NOMO-1 (cell line): ENCODE measurements around the gene UVSSA.
"Not testable (repeated sequence)": the region's sequence is repeated elsewhere in the genome, so short reads cannot be mapped to it uniquely, and the experiment has no call there.

Experiments
- DNase-seq, 2 experiments: peaks; one replicate each; lab custom pipeline; 2025; ENCODE audit not compliant: unreplicated experiment in 2 of 2; lab: John Stamatoyannopoulos, UW

UVSSA gene

GRCh38 chr4:1316537-1317168, 30.4 kb upstream of the UVSSA start:
- DNase-seq = no peak

GRCh38 chr4:1317177-1318045, 29.6 kb upstream of the UVSSA start:
- DNase-seq = no peak

DNA sequence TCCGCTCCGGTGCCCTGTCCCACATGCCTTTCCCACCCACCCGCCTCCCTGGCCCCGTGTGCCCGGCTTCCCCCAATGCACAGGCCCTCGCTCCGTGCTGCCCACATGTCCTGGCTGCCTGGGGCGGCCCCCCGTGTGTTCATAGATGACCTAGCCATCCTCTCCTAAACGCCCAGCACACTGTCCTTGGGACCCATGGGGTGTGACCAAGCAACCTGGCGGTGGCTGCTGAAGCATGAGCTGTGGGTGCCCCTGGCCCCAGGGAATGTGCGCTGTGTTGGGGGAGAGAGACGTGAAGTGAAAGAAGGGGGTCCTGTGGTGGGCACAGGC, 29.0 kb upstream of the UVSSA start:
- DNase-seq = no peak

- DNase-seq = no peak
These were observed 28.4 kb upstream of the UVSSA start for GRCh38 chr4:1318488-1319213.

GRCh38 chr4:1321486-1321885, 25.5 kb upstream of the UVSSA start:
- DNase-seq = no peak

DNA sequence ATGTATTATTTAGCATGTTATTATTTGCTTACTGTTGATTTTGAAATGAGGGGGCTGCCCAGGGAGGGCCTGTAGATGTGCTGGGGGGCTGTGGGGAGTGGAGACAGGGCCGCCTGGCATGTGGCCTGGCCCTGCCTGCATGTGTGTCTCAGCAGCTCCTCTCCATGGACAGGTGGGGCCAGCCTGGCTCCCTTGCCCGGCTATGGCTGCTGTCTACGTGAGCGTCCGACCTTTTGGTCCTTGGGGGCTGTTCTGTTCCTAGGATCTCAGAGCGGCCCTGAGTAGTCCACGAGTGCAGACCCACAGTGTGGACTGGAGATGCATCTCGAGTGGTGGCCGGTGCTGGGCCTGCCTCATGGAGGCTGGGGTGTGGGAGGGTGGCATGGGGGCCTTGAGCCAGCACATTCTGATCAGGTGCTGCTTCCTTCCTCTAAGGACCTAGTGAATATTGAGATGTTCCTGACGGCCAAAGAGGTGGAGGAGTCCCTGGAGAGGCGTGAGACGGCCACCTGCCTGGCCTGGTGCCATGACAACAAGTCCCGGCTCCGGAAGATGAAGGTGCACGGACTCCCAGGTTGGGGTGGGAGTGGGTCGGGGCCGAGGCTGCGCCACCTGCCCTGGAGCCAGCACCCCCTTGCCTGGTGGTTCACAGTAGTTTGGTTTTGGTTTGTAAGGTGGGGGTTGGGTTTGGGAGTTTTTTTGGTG, 24.9 kb upstream of the UVSSA start:
- no peak for DNase-seq

GRCh38 chr4:1323280-1323634, 23.8 kb upstream of the UVSSA start:
- DNase-seq = no peak

- no peak for DNase-seq
These were observed 23.2 kb upstream of the UVSSA start for GRCh38 chr4:1323635-1324442.

GRCh38 chr4:1324443-1325175, 22.4 kb upstream of the UVSSA start:
- DNase-seq = not testable (repeated sequence)

DNA sequence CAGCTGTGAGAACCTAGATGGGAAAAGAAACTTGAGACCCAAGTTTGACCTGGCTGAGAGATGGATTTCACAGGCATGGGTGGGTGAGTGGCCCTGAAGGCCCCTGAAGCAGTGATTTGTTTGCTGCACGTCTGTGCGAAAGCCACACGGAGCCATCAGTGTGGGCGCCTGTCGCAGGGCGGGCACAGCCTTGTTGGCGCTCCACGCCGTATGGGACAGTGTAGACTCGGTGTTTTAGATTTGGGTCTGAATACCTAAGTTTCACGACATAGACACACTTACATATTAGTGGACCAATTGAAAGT, 21.9 kb upstream of the UVSSA start:
- no peak for DNase-seq

GRCh38 chr4:1325681-1326635, 21.1 kb upstream of the UVSSA start:
- no peak for DNase-seq

- no peak for DNase-seq
These were observed 20.1 kb upstream of the UVSSA start for GRCh38 chr4:1326751-1327525.

GRCh38 chr4:1327526-1328266, 19.3 kb upstream of the UVSSA start:
- DNase-seq = no peak

DNA sequence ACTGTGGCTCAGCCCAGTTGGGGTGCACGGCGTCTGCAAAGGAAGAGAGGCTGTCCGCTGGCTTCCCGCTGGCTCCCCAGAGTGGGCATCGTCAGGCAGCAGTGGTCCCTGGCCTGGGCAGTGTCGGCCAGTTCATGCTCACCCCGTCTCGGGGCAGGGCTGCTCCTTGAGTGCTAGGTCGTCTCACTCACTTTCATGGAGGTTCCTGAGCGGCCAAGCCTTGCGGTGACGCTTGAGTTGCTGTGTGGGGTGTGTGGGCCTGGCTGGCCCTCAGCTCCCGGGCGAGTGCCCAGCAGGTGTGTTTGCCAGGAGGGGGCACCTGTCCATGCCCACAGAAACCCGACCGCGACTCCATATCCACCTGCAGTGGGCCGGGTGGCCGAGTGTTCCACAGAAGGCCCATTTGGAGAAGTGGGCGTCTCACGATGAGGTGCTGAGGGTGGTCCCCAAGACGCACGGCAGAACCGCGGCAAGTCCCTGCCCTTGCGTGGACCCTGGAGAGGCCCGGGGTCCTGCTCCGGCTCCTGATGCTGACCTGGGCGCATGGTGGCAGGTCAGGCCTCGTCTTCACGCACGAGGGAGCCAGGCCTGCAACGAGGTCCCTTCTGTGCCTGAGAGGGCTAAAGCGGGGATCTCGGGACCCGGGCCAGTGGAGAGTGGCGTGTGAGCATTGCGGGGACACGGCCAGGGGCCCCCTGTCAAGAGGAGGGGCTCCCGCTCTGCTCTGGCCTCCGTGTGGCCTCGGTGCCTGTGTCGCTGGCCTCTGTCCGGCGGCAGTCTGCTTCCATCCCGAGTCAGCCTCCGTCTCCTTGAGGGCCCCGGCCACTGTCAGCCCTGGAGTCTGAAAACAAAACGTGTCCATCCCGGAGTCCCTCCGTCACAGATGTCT, 18.5 kb upstream of the UVSSA start:
- DNase-seq = no peak

GRCh38 chr4:1329408-1330371, 17.3 kb upstream of the UVSSA start:
- peak; percentile 35 to 56 for DNase-seq
